ENCODE data around the gene ZSWIM8. TPM values are rescaled to one million over a fixed set of nuclear protein-coding genes. Genes with fewer than 3 reads are reported as not detected.

ZSWIM8 gene
- total and polyA plus RNA-seq, 8 donors, result 43.4 to 325 (median 79.6) TPM

DNA sequence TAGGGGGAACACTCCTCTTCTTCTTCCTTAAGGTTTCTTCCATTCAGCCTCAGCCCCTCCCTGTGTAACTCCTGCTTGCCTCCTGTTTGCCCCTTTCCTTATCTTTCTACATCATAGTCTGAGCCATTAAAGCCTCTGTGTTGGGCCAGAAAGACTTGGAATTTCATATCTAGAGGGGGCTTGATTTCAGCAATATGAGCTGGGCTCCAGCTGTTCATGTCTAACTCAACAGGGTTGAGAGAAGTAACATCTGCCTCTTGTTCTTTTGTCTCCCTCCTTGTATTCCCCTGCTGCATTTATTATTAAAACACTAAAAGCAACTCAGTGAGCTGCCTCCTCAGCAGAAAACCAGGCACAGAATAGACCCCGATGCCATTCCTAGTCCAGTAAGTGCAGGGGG, 23.6 kb upstream of the ZSWIM8 start:
- Histone ChIP-seq H3K27ac (no peak overlapping the region), H3K4me3 (no peak overlapping the region), H3K9me3 (no peaks in the 10 kb centered on the region), H3K27me3 (no peaks in the 10 kb centered on the region), H3K36me3 (peaks cover 71 to 89% (median 85%) of the 10 kb centered on the region in 4 donors), H3K4me1 (peaks cover 0 to 12% (median 0%) of the 10 kb centered on the region in 4 donors)
- no peak for DNase-seq
- intact Hi-C loops (cut with DNase I; ENCODE audit: low total_unique reads), result no loop called here
- no peak for TF ChIP-seq POLR2A (IDR thresholded peaks at IDR 0.05)
- no peak for TF ChIP-seq EP300 (IDR thresholded peaks at IDR 0.05)
- TF ChIP-seq POLR2AphosphoS5 (IDR thresholded peaks at IDR 0.05), result no peak
- TF ChIP-seq, protein P1, sequence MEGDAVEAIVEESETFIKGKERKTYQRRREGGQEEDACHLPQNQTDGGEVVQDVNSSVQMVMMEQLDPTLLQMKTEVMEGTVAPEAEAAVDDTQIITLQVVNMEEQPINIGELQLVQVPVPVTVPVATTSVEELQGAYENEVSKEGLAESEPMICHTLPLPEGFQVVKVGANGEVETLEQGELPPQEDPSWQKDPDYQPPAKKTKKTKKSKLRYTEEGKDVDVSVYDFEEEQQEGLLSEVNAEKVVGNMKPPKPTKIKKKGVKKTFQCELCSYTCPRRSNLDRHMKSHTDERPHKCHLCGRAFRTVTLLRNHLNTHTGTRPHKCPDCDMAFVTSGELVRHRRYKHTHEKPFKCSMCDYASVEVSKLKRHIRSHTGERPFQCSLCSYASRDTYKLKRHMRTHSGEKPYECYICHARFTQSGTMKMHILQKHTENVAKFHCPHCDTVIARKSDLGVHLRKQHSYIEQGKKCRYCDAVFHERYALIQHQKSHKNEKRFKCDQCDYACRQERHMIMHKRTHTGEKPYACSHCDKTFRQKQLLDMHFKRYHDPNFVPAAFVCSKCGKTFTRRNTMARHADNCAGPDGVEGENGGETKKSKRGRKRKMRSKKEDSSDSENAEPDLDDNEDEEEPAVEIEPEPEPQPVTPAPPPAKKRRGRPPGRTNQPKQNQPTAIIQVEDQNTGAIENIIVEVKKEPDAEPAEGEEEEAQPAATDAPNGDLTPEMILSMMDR (IDR thresholded peaks at IDR 0.05), result no peak
- 88 to 100% (median 94%) methylated on average over 1 of the region's 1 CpG for WGBS, 5 donors

DNA sequence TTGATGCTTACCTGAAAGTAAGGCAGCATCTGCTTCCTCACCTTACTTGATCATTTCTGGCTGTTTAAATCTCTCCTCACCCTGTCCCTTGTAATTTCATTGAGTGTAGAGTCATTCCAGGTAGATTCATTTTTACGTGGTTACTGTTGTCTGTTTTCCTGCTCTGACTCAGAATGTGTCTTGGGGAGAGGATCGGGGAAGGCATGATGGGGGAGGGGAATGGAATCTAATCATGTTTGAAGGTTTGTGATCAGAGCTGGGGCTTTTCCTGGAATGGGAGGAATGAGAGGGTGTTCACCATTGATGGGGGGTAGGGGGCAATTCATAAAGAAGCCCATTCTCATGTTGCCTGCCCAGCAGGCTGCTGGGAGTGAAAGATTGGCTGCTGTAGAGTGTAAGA, 22.5 kb upstream of the ZSWIM8 start:
- Histone ChIP-seq H3K36me3 (peaks cover 82 to 96% (median 92%) of the 10 kb centered on the region in 4 donors), H3K9me3 (no peaks in the 10 kb centered on the region), H3K4me1 (peaks cover 0 to 12% (median 0%) of the 10 kb centered on the region in 4 donors), H3K27ac (no peak overlapping the region), H3K27me3 (no peaks in the 10 kb centered on the region), H3K4me3 (no peak overlapping the region)
- no peak for DNase-seq
- 57 to 76% (median 69%) methylated on average over 2 of the region's 2 CpGs for WGBS, 5 donors
- intact Hi-C loops (cut with DNase I; ENCODE audit: low total_unique reads), result no loop called here
- TF ChIP-seq POLR2A (IDR thresholded peaks at IDR 0.05) (no peak), POLR2AphosphoS5 (IDR thresholded peaks at IDR 0.05) (no peak), EP300 (IDR thresholded peaks at IDR 0.05) (no peak)
- TF ChIP-seq, protein P1 (IDR thresholded peaks at IDR 0.05), result no peak

DNA sequence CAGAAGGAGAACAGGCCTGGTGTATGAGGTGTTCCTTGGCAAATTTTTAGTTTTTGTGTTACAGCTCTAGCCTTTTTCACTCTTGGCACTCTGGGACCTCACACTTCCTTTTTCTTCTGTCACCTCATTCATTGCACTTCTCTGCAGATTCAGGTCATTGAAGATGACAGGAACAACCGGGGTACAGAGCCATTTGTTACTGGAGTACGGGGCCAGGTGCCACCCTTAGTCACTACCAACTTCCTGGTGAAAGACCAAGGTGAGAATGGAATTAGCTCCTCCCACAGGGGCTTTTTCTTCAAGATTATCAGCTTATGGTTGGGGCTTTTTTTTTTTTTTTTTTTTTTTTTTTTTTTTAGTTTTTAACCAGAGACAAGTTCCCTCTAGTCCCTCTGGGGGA, 22.1 kb upstream of the ZSWIM8 start:
- WGBS, 5 donors, result 66 to 88% (median 76%) methylated on average over 2 of the region's 2 CpGs
- intact Hi-C loops (cut with DNase I; ENCODE audit: low total_unique reads), result no loop called here
- H3K4me3 ChIP-seq, result no peak overlapping the region

DNA sequence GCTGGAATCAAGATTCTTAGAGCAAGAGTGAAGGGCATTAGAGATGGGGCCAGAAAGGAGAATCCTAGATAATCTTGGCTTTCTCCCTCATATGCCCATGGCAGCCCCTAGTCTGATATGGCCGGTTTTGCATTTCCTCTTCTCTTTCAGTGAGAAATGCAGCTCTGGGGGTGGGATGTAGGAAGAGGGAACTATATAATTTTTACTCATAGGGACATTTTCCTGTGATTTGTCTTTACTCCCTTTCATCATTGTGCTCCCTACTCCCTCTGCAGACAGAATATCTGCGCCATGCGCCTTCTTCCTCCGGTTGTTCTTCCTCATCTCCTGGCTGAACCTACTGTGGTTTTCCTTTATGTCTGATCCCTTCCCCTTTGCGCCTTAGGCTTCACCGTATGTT, 20.3 kb upstream of the ZSWIM8 start:
- TF ChIP-seq POLR2A (IDR thresholded peaks at IDR 0.05), result no peak
- Histone ChIP-seq H3K27me3 (no peaks in the 10 kb centered on the region), H3K4me1 (peaks cover 0 to 3% (median 0%) of the 10 kb centered on the region in 4 donors), H3K27ac (no peak overlapping the region), H3K36me3 (peaks cover 96 to 100% (median 100%) of the 10 kb centered on the region in 4 donors), H3K4me3 (no peak overlapping the region), H3K9me3 (no peaks in the 10 kb centered on the region)
- DNase-seq, result no peak
- 91 to 93% (median 91%) methylated on average over 6 of the region's 6 CpGs for WGBS, 5 donors
- intact Hi-C loops (cut with DNase I; ENCODE audit: low total_unique reads), result no loop called here

More for the DNA sequence above, 22.1 kb upstream of the ZSWIM8 start:
- DNase-seq, result no peak
- TF ChIP-seq POLR2AphosphoS5 (IDR thresholded peaks at IDR 0.05) (no peak), EP300 (IDR thresholded peaks at IDR 0.05) (no peak), POLR2A (IDR thresholded peaks at IDR 0.05) (no peak)
- TF ChIP-seq, protein P1 (IDR thresholded peaks at IDR 0.05), result no peak
- Histone ChIP-seq H3K27me3 (no peaks in the 10 kb centered on the region), H3K9me3 (no peaks in the 10 kb centered on the region), H3K27ac (no peak overlapping the region), H3K36me3 (peaks cover 86 to 100% (median 96%) of the 10 kb centered on the region in 4 donors), H3K4me1 (peaks cover 0 to 12% (median 0%) of the 10 kb centered on the region in 4 donors)

DNA sequence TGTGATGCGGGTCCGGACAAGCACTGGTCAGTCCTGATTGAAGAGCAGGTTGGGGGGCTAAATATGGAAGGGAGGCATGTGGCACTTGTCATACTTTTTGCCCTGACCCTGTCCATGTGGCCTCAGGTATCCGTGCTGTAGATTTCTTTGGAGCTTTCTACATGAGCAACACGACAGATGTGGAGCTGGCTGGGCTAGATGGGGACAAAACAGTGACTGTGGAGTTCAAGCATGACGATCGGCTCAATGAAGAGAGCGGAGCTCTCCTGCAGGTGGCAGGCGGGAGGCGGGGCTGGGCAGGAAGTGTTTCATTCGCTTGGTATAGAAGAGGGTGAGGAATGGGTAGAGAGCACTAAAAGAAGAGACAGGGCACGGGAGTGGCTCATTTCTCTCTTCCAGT, 16.5 kb upstream of the ZSWIM8 start:
- Histone ChIP-seq H3K27ac (no peak overlapping the region), H3K4me1 (peaks cover 8 to 21% (median 16%) of the 10 kb centered on the region in 4 donors), H3K4me3 (no peak overlapping the region), H3K36me3 (peaks cover 71 to 77% (median 76%) of the 10 kb centered on the region in 4 donors), H3K27me3 (no peaks in the 10 kb centered on the region), H3K9me3 (no peaks in the 10 kb centered on the region)
- TF ChIP-seq EP300 (IDR thresholded peaks at IDR 0.05) (no peak), POLR2A (IDR thresholded peaks at IDR 0.05) (no peak), POLR2AphosphoS5 (IDR thresholded peaks at IDR 0.05) (no peak)
- TF ChIP-seq, protein P1 (IDR thresholded peaks at IDR 0.05), result no peak
- 72 to 84% (median 75%) methylated on average over 11 of the region's 11 CpGs for WGBS, 5 donors
- DNase-seq, result peak in 1 of 2 donors; percentile 52
- intact Hi-C loops (cut with DNase I; ENCODE audit: low total_unique reads), result no loop called here

Data from stomach (tissue), 9 donors.